H9 (cell line): ENCODE results near the gene CTNNA1. TPM values are rescaled to one million over a fixed set of nuclear protein-coding genes. Genes with fewer than 3 reads are reported as not detected.

Experiments used
- DNase-seq: peaks from one replicate; pipeline ENCODE4 v3.0.0-alpha.2; 2017
- H2AFZ ChIP-seq: one replicate; pipeline ENCODE4 v1.6.1; 2013; ENCODE audit warnings: mild to moderate bottlenecking, low read length, control low read depth, moderate library complexity
- H2AK5ac ChIP-seq: 2 replicates; pipeline ENCODE4 v1.6.1; 2013; ENCODE audit warnings: low read length, control low read depth, mixed read lengths; ENCODE audit not compliant: insufficient read length
- H2BK120ac ChIP-seq: one replicate; pipeline ENCODE4 v1.6.1; 2013; ENCODE audit warnings: low read depth, mild to moderate bottlenecking, low read length, control low read depth, inconsistent platforms; ENCODE audit not compliant: poor library complexity, severe bottlenecking
- H2BK12ac ChIP-seq: 2 replicates; pipeline ENCODE4 v1.6.1; 2013; ENCODE audit warnings: low read length, control low read depth, mixed read lengths, low read depth; ENCODE audit not compliant: insufficient read length
- H2BK15ac ChIP-seq: 2 replicates; pipeline ENCODE4 v1.6.1; 2013; ENCODE audit warnings: low read depth, low read length, control low read depth
- H2BK20ac ChIP-seq: one replicate; pipeline ENCODE4 v1.6.1; 2013; ENCODE audit warnings: low read depth, mild to moderate bottlenecking, low read length, control low read depth, inconsistent platforms; ENCODE audit not compliant: poor library complexity, severe bottlenecking
- H2BK5ac ChIP-seq: 2 replicates; pipeline ENCODE4 v1.6.1; 2013; ENCODE audit warnings: low read length, control low read depth, mixed read lengths; ENCODE audit not compliant: insufficient read length
- H3K14ac ChIP-seq: 2 replicates; pipeline ENCODE4 v1.6.1; 2013; ENCODE audit warnings: low read length, control low read depth; ENCODE audit not compliant: insufficient read depth
- H3K18ac ChIP-seq: 2 replicates; pipeline ENCODE4 v1.6.1; 2013; ENCODE audit warnings: low read depth, mild to moderate bottlenecking, mixed read lengths, low read length, control low read depth; ENCODE audit not compliant: insufficient read length
- H3K23ac ChIP-seq: 2 replicates; pipeline ENCODE4 v1.6.1; 2013; ENCODE audit warnings: low read length, control low read depth, mixed read lengths, low read depth; ENCODE audit not compliant: insufficient read length
- H3K23me2 ChIP-seq: 2 replicates; pipeline ENCODE4 v1.6.1; 2013; ENCODE audit warnings: low read depth, mild to moderate bottlenecking, mixed read lengths, low read length, control low read depth; ENCODE audit not compliant: insufficient read length, poor library complexity, severe bottlenecking
- H3K27ac ChIP-seq: 2 replicates; pipeline ENCODE4 v1.5.1; 2013; ENCODE audit warnings: low read length, control low read depth, mixed read lengths, low read depth; ENCODE audit not compliant: insufficient read length
- H3K27me3 ChIP-seq: 2 replicates; pipeline ENCODE4 v1.6.1; 2013; ENCODE audit warnings: low read length, control low read depth, inconsistent platforms; ENCODE audit not compliant: insufficient read depth
- H3K4ac ChIP-seq: 2 replicates; pipeline ENCODE4 v1.6.1; 2013; ENCODE audit warnings: low read depth, mild to moderate bottlenecking, control low read depth, inconsistent platforms, low read length, moderate library complexity
- H3K4me1 ChIP-seq: 2 replicates; pipeline ENCODE4 v1.6.1; 2013; ENCODE audit warnings: low read length, control low read depth, inconsistent platforms; ENCODE audit not compliant: insufficient read depth
- H3K4me2 ChIP-seq: 2 replicates; pipeline ENCODE4 v1.6.1; 2013; ENCODE audit warnings: low read length, control low read depth, mixed read lengths; ENCODE audit not compliant: insufficient read length, insufficient read depth
- H3K56ac ChIP-seq: 2 replicates; pipeline ENCODE4 v1.6.1; 2013; ENCODE audit warnings: low read depth, mild to moderate bottlenecking, mixed read lengths, low read length, control low read depth; ENCODE audit not compliant: insufficient read length
- H3K79me1 ChIP-seq: 2 replicates; pipeline ENCODE4 v1.6.1; 2013; ENCODE audit warnings: low read depth, mild to moderate bottlenecking, moderate library complexity, low read length, control low read depth, inconsistent platforms; ENCODE audit not compliant: insufficient read depth, poor library complexity, severe bottlenecking
- H3K79me2 ChIP-seq: 2 replicates; pipeline ENCODE4 v1.6.1; 2013; ENCODE audit warnings: low read length, control low read depth, inconsistent platforms; ENCODE audit not compliant: insufficient read depth
- H3K9ac ChIP-seq: 2 replicates; pipeline ENCODE4 v1.6.1; 2013; ENCODE audit warnings: low read length, control low read depth, mixed read lengths; ENCODE audit not compliant: insufficient read length; ENCODE audit errors: extremely low read depth
- H3K9me3 ChIP-seq: one replicate; pipeline ENCODE4 v1.6.1; 2013; ENCODE audit warnings: low read depth, low read length, inconsistent platforms; ENCODE audit not compliant: control insufficient read depth
- H3T11ph ChIP-seq: one replicate; pipeline ENCODE4 v1.6.1; 2013; ENCODE audit warnings: mild to moderate bottlenecking, low read length, control low read depth, inconsistent platforms
- H4K20me1 ChIP-seq: one replicate; pipeline ENCODE4 v1.6.1; 2013; ENCODE audit not compliant: control insufficient read depth, insufficient read length, insufficient read depth
- H4K5ac ChIP-seq: 2 replicates; pipeline ENCODE4 v1.6.1; 2013; ENCODE audit warnings: low read depth, mild to moderate bottlenecking, mixed read lengths, low read length, control low read depth; ENCODE audit not compliant: insufficient read length
- H4K8ac ChIP-seq: replicated peaks from 2 replicates; pipeline ENCODE4 v1.6.1; 2013; ENCODE audit warnings: low read length, control low read depth, mixed read lengths, low read depth; ENCODE audit not compliant: insufficient read length
- H4K91ac ChIP-seq: 2 replicates; pipeline ENCODE4 v1.6.1; 2013; ENCODE audit warnings: low read depth, mild to moderate bottlenecking, moderate library complexity, mixed read lengths, low read length, control low read depth; ENCODE audit not compliant: insufficient read length
- H3K27ac Mint-ChIP-seq, 3 experiments: 2 replicates in 2 of 3; 3 replicates in 1 of 3; pipeline ENCODE4 v1.8.0; 2020 to 2021; ENCODE audit warnings: mixed read lengths in 3 of 3, mild to moderate bottlenecking in 1 of 3, moderate library complexity in 1 of 3
- H3K27me3 Mint-ChIP-seq: 2 replicates; pipeline ENCODE4 v1.8.0; 2021; ENCODE audit warnings: low read depth, mild to moderate bottlenecking, moderate library complexity, mixed read lengths
- H3K36me3 Mint-ChIP-seq, 3 experiments: 2 replicates in 2 of 3; 3 replicates in 1 of 3; pipeline ENCODE4 v1.8.0; 2020 to 2021; ENCODE audit warnings: low read depth in 3 of 3, mixed read lengths in 3 of 3; ENCODE audit not compliant: insufficient read depth in 1 of 3
- H3K4me1 Mint-ChIP-seq, 2 experiments: 2 replicates each; pipeline ENCODE4 v1.8.0; 2020; ENCODE audit warnings: mixed read lengths in 2 of 2
- H3K4me3 Mint-ChIP-seq, 2 experiments: 2 replicates in 1 of 2; 3 replicates in 1 of 2; pipeline ENCODE4 v1.8.0; 2020 to 2021; ENCODE audit warnings: mild to moderate bottlenecking in 2 of 2, mixed read lengths in 2 of 2, moderate library complexity in 1 of 2
- H3K9me3 Mint-ChIP-seq, 2 experiments: 2 replicates in 1 of 2; 3 replicates in 1 of 2; pipeline ENCODE4 v1.8.0; 2020; ENCODE audit warnings: mild to moderate bottlenecking in 2 of 2, mixed read lengths in 2 of 2, moderate library complexity in 1 of 2
- CTCF ChIP-seq: fragments of 200-600 bp; sonication (generic); conservative IDR thresholded peaks from 3 replicates; pipeline ENCODE4 v1.8.0; 2021; ENCODE audit warnings: antibody characterized with exemption, mild to moderate bottlenecking
- WGBS: extraction: QIAGEN DNeasy Blood & Tissue Kit; methylation state at CpG from one replicate; pipeline ENCODE4 v1.1.7; 2013; ENCODE audit warnings: missing lambda C conversion rate, low lambda C conversion rate, mixed read lengths; ENCODE audit not compliant: insufficient read length; ENCODE audit errors: extremely low coverage; 5-methylcytosine and 5-hydroxymethylcytosine counted together
- total RNA-seq: library from RNA; stranded (reverse); gene quantifications from 2 replicates; pipeline ENCODE4 v1.2.1, GENCODE V29; 2021

The CTNNA1 gene
- total RNA-seq, 1 experiment from 2014 or later: 354 TPM

- Mint-ChIP-seq H3K27me3 (no peaks in the 10 kb centered on the region), H3K4me1 (peaks cover 75% of the 10 kb centered on the region in 2 experiments), H3K27ac (peak overlapping the region in 2 of 3 experiments; percentile 3 to 42; a peak in 4 of 7 replicates), H3K4me3 (no peak overlapping the region), H3K36me3 (peaks cover 9 to 20% (median 10%) of the 10 kb centered on the region in 3 experiments; a peak in 6 of 7 replicates), H3K9me3 (no peaks in the 10 kb centered on the region; a peak in 1 of 5 replicates)
- Histone ChIP-seq H2BK5ac (no peak overlapping the region), H2BK20ac (no peak overlapping the region), H3K23ac (no peak overlapping the region), H2BK120ac (no peak overlapping the region), H4K20me1 (no peaks in the 10 kb centered on the region), H4K5ac (no peak overlapping the region), H2BK15ac (no peak overlapping the region), H3K4me1 (peaks cover 3% of the 10 kb centered on the region; the same call in 1 of the 2 replicates), H3K4me2 (no peak overlapping the region), H3K27ac (no peak overlapping the region), H3K9me3 (no peaks in the 10 kb centered on the region), H2BK12ac (no peak overlapping the region), H3K14ac (no peak overlapping the region), H3K18ac (no peak overlapping the region), H3T11ph (no peak overlapping the region), H2AFZ (no peak overlapping the region), H2AK5ac (no peak overlapping the region), H4K8ac (no peak overlapping the region), H3K9ac (no peak overlapping the region), H3K4ac (no peak overlapping the region), H4K91ac (no peak overlapping the region), H3K27me3 (no peaks in the 10 kb centered on the region), H3K79me2 (peaks cover 2% of the 10 kb centered on the region; the same call in 1 of the 2 replicates), H3K79me1 (peaks cover 9% of the 10 kb centered on the region), H3K56ac (no peak overlapping the region), H3K23me2 (no peaks in the 10 kb centered on the region)
- DNase-seq: no peak
- TF ChIP-seq CTCF: no peak
- no CpG with 5 or more reads among the region's 4 CpGs for WGBS
Measured at GRCh38 chr5:138876811-138877210, 123.6 kb downstream of the CTNNA1 start.
